GM23338 (cell line): ENCODE measurements around the gene CDNF. TPM values are rescaled to one million over a fixed set of nuclear protein-coding genes. Genes with fewer than 3 reads are reported as not detected.

Experiments used
- ATAC-seq: fragments of 200-7000 bp; cut with Tn5 transposase; 3 replicates; pipeline ENCODE4 v1.9.1; 2020
- DNase-seq: peaks from one replicate; pipeline ENCODE4 v3.0.0-alpha.2; 2015; ENCODE audit warnings: low spot score
- H2AFZ ChIP-seq: fragments of 200-600 bp; sonication (generic); 2 replicates; pipeline ENCODE4 v1.8.0; 2016; ENCODE audit warnings: antibody characterized with exemption, mild to moderate bottlenecking, moderate library complexity
- H3F3A ChIP-seq: fragments of 200-600 bp; sonication (generic); replicated peaks from 2 replicates; pipeline ENCODE4 v1.8.0; 2017; ENCODE audit warnings: antibody characterized with exemption, mixed run types, low read depth
- H3K27ac ChIP-seq: fragments of 200-600 bp; sonication (generic); 2 replicates; pipeline ENCODE4 v1.6.1; 2016; ENCODE audit warnings: low read depth
- H3K27me3 ChIP-seq: fragments of 200-600 bp; sonication (generic); 2 replicates; pipeline ENCODE4 v1.8.0; 2016; ENCODE audit warnings: mild to moderate bottlenecking, mixed run types, moderate library complexity; ENCODE audit not compliant: insufficient read depth
- H3K36me3 ChIP-seq: fragments of 200-600 bp; sonication (generic); 2 replicates; pipeline ENCODE4 v1.8.0; 2016; ENCODE audit warnings: mild to moderate bottlenecking; ENCODE audit not compliant: insufficient read depth
- H3K4me1 ChIP-seq: fragments of 200-600 bp; sonication (generic); 2 replicates; pipeline ENCODE4 v1.8.0; 2016; ENCODE audit warnings: mild to moderate bottlenecking, moderate library complexity; ENCODE audit not compliant: insufficient read depth
- H3K4me2 ChIP-seq: fragments of 200-600 bp; sonication (generic); 2 replicates; pipeline ENCODE4 v1.7.1; 2017; ENCODE audit warnings: mixed run types
- H3K4me3 ChIP-seq: fragments of 200-600 bp; sonication (generic); 2 replicates; pipeline ENCODE4 v1.6.1; 2016; ENCODE audit warnings: mixed run types
- H3K79me2 ChIP-seq: fragments of 200-600 bp; sonication (generic); replicated peaks from 2 replicates; pipeline ENCODE4 v1.8.0; 2017; ENCODE audit warnings: mild to moderate bottlenecking; ENCODE audit not compliant: insufficient read depth
- H3K9me2 ChIP-seq: fragments of 200-600 bp; sonication (generic); 2 replicates; pipeline ENCODE4 v1.8.0; 2017; ENCODE audit not compliant: insufficient read depth
- H4K20me1 ChIP-seq: fragments of 200-600 bp; sonication (generic); replicated peaks from 2 replicates; pipeline ENCODE4 v1.8.0; 2017; ENCODE audit warnings: mild to moderate bottlenecking; ENCODE audit not compliant: insufficient read depth
- H3K27ac Mint-ChIP-seq: 2 replicates; pipeline ENCODE4 v1.8.0; 2020; ENCODE audit warnings: inconsistent platforms, mild to moderate bottlenecking, moderate library complexity, mixed read lengths
- H3K27me3 Mint-ChIP-seq: 3 replicates; pipeline ENCODE4 v1.8.0; 2022; ENCODE audit warnings: low read depth, mild to moderate bottlenecking, moderate library complexity, mixed read lengths, inconsistent platforms; ENCODE audit not compliant: insufficient read depth, poor library complexity
- H3K36me3 Mint-ChIP-seq: 3 replicates; pipeline ENCODE4 v1.8.0; 2021; ENCODE audit warnings: low read depth, mild to moderate bottlenecking, inconsistent platforms, moderate library complexity, mixed read lengths
- H3K4me1 Mint-ChIP-seq: 3 replicates; pipeline ENCODE4 v1.8.0; 2020; ENCODE audit warnings: mild to moderate bottlenecking, inconsistent platforms, mixed read lengths
- H3K4me3 Mint-ChIP-seq: 3 replicates; pipeline ENCODE4 v1.8.0; 2021; ENCODE audit warnings: moderate library complexity, mild to moderate bottlenecking, inconsistent platforms, mixed read lengths
- H3K9me3 Mint-ChIP-seq: 3 replicates; pipeline ENCODE4 v1.8.0; 2020; ENCODE audit warnings: moderate library complexity, mild to moderate bottlenecking, inconsistent platforms, mixed read lengths
- CREB1 ChIP-seq: fragments of 250-450 bp; sonication (Bioruptor Pico); IDR thresholded peaks from 2 replicates; pipeline ENCODE4 v1.5.0; 2020; ENCODE audit warnings: low read depth, mild to moderate bottlenecking, moderate library complexity
- ETS1 ChIP-seq: IDR thresholded peaks from 2 replicates; pipeline ENCODE4 v1.6.1; 2016; ENCODE audit warnings: antibody characterized with exemption
- JUNB ChIP-seq: IDR thresholded peaks from one replicate; pipeline ENCODE4 v1.6.1; 2016; ENCODE audit warnings: antibody characterized with exemption; ENCODE audit not compliant: unreplicated experiment
- POLR2AphosphoS5 ChIP-seq: IDR thresholded peaks from 2 replicates; pipeline ENCODE4 v1.6.1; 2016; ENCODE audit warnings: antibody characterized with exemption, low read depth
- STAT1 ChIP-seq: IDR thresholded peaks from one replicate; pipeline ENCODE4 v1.6.1; 2016; ENCODE audit warnings: antibody characterized with exemption; ENCODE audit not compliant: unreplicated experiment
- ZNF462 ChIP-seq: fragments of 250-450 bp; sonication (Bioruptor Pico); IDR thresholded peaks from 2 replicates; pipeline ENCODE4 v1.5.0; 2020; ENCODE audit warnings: mild to moderate bottlenecking, moderate library complexity
- polyA plus RNA-seq: library from polyadenylated mRNA; unstranded; fragments of >200 nt; fragmentation: Nextera tagmentation; extraction: Ambion mirVana; gene quantifications from 2 replicates; pipeline ENCODE4 v1.2.1, GENCODE V29; 2016
- total RNA-seq: library from RNA; depleted of rRNA; stranded (reverse); fragments of >200 nt; shearing (Covaris generic); gene quantifications from 2 replicates; pipeline ENCODE4 v1.2.3, GENCODE V29; 2014

The CDNF gene
- total and polyA plus RNA-seq, 2 experiments from 2014 or later, result 0.26 to 1.1 TPM

- H3K9me2 ChIP-seq, result no peaks in the 10 kb centered on the region
- no peaks in the 10 kb centered on the region; the same call in 2 of the 3 replicates for H3K9me3 Mint-ChIP-seq
- no peaks in the 10 kb centered on the region for H3K79me2 ChIP-seq
- H3F3A ChIP-seq, result no peaks in the 10 kb centered on the region
- H3K27me3 Mint-ChIP-seq, result no peaks in the 10 kb centered on the region
- no peaks in the 10 kb centered on the region for H3K4me1 ChIP-seq
- H2AFZ ChIP-seq, result peak overlapping the region; percentile 80; the same call in 1 of the 2 replicates
- H3K27me3 ChIP-seq, result no peaks in the 10 kb centered on the region
- H3K4me3 Mint-ChIP-seq, result no peak overlapping the region
- H3K36me3 Mint-ChIP-seq, result no peaks in the 10 kb centered on the region
- DNase-seq (peak; percentile 25), ATAC-seq (peak; percentile 49; the same call in 2 of the 3 replicates)
- H4K20me1 ChIP-seq, result no peaks in the 10 kb centered on the region
- TF ChIP-seq CREB1 (CRISPR knock-in tag) (no peak), ETS1 (no peak), JUNB (no peak), STAT1 (no peak), ZNF462 (CRISPR knock-in tag) (no peak), POLR2AphosphoS5 (no peak)
- peaks cover 5% of the 10 kb centered on the region; the same call in 2 of the 3 replicates for H3K4me1 Mint-ChIP-seq
- H3K27ac Mint-ChIP-seq, result no peak overlapping the region
- no peak overlapping the region for H3K4me2 ChIP-seq
- no peak overlapping the region for H3K4me3 ChIP-seq
- no peaks in the 10 kb centered on the region for H3K36me3 ChIP-seq
- H3K27ac ChIP-seq, result no peak overlapping the region
Measured at GRCh38 chr10:14812271-14812670, 25.6 kb downstream of the CDNF start.
